K562 (cell line): ENCODE data around the gene PLA2G2E. TPM values are rescaled to one million over a fixed set of nuclear protein-coding genes. Genes with fewer than 3 reads are reported as not detected.
A peak's percentile ranks its signal among the peaks of the same experiment; 100 is the strongest.

Experiments
- ATAC-seq: fragments of 200-7000 bp; cut with Tn5 transposase; 3 replicates; pipeline ENCODE4 v1.9.1; 2020; ENCODE audit warnings: moderate library complexity
- BruUV-seq: library from RNA; stranded (reverse); fragments of 400-500 nt; replicated peaks from 2 replicates; lab custom pipeline; 2021; lab: Mats Ljungman, UMichigan
- CTCF ChIA-PET: fragments of 300-600 bp; formaldehyde crosslinking; extraction: SDS; loops from one replicate; lab custom pipeline; 2021; ENCODE audit warnings: low intra/inter-chr PET ratio; lab: Yijun Ruan, JAX
- POLR2A ChIA-PET: fragments of 300-600, 350-650 bp; sonication (Branson Sonifier 250); formaldehyde crosslinking; extraction: SDS; loops from one replicate; lab custom pipeline; 2021; ENCODE audit warnings: antibody characterized with exemption, inconsistent platforms; lab: Yijun Ruan, JAX
- DNase-seq, 4 experiments: peaks; one replicate each; pipeline versions ENCODE4 v3.0.0 to v3.0.0-alpha.2; 2011 to 2018; ENCODE audit warnings: low spot score in 3 of 4, mixed read lengths in 3 of 4; ENCODE audit errors: extremely low read depth in 1 of 4
- FAIRE-seq: peaks from 2 replicates; lab custom pipeline; 2011; peaks lifted over from hg19 to GRCh38; lab: Jason Lieb, UNC
- H2AFZ ChIP-seq: 2 replicates; pipeline ENCODE4 v1.6.0; 2011; ENCODE audit warnings: low read depth, low read length, control low read depth, inconsistent platforms
- H3K27ac ChIP-seq: fragments of 200-600 bp; 3 replicates; pipeline ENCODE4 v1.8.0; 2011; ENCODE audit warnings: low read depth, mild to moderate bottlenecking, control low read depth, inconsistent platforms, low read length, moderate library complexity, mixed read lengths; ENCODE audit errors: extremely low read depth
- H3K27me3 ChIP-seq, 2 experiments: fragments of 300-600 bp in 1 of 2; 2 replicates in 1 of 2; 3 replicates in 1 of 2; pipeline versions ENCODE4 v1.6.0 to v1.8.0; 2011; ENCODE audit warnings: inconsistent platforms in 2 of 2, low read length in 2 of 2, mild to moderate bottlenecking in 1 of 2, mixed read lengths in 1 of 2, moderate library complexity in 1 of 2; ENCODE audit not compliant: control insufficient read depth in 2 of 2, insufficient read depth in 2 of 2
- H3K36me3 ChIP-seq: fragments of 300-600 bp; 3 replicates; pipeline ENCODE4 v1.8.0; 2011; ENCODE audit warnings: mild to moderate bottlenecking, low read length, inconsistent platforms; ENCODE audit not compliant: control insufficient read depth, insufficient read depth
- H3K4me1 ChIP-seq, 2 experiments: fragments of 200-600 bp in 1 of 2; replicated peaks in 1 of 2; 2 replicates in 1 of 2; 3 replicates in 1 of 2; pipeline versions ENCODE4 v1.5.1 to v1.8.0; 2011; ENCODE audit warnings: inconsistent platforms in 2 of 2, low read length in 2 of 2, mild to moderate bottlenecking in 1 of 2, mixed read lengths in 1 of 2, moderate library complexity in 1 of 2; ENCODE audit not compliant: control insufficient read depth in 2 of 2, insufficient read depth in 2 of 2
- H3K4me2 ChIP-seq: 2 replicates; pipeline ENCODE4 v1.6.1; 2011; ENCODE audit warnings: low read length, control low read depth, inconsistent platforms, mixed read lengths; ENCODE audit not compliant: insufficient read depth
- H3K4me3 ChIP-seq: fragments of 200-600 bp; sonication (generic), shearing (Covaris generic); 2 replicates; pipeline ENCODE4 v1.5.1; 2016; ENCODE audit warnings: control low read depth, inconsistent platforms
- H3K79me2 ChIP-seq: fragments of 200-600 bp; 3 replicates; pipeline ENCODE4 v1.8.0; 2011; ENCODE audit warnings: low read length, inconsistent platforms; ENCODE audit not compliant: control insufficient read depth, insufficient read depth
- H3K9ac ChIP-seq, 2 experiments: 2 replicates each; pipeline versions ENCODE4 v1.6.0 to v1.6.1; 2011; ENCODE audit warnings: low read depth in 2 of 2, low read length in 2 of 2, control low read depth in 1 of 2, inconsistent platforms in 1 of 2, mild to moderate bottlenecking in 1 of 2, mixed read lengths in 1 of 2; ENCODE audit not compliant: insufficient read depth in 1 of 2
- H3K9me1 ChIP-seq: one replicate; pipeline ENCODE4 v1.6.0; 2011; ENCODE audit warnings: inconsistent platforms, mild to moderate bottlenecking, low read length, moderate library complexity; ENCODE audit not compliant: control insufficient read depth, insufficient read depth
- H3K9me3 ChIP-seq: replicated peaks from 2 replicates; pipeline ENCODE4 v1.5.1; 2011; ENCODE audit warnings: low read depth, low read length, inconsistent platforms; ENCODE audit not compliant: control insufficient read depth, insufficient read depth
- H4K20me1 ChIP-seq: replicated peaks from 2 replicates; pipeline ENCODE4 v1.6.1; 2011; ENCODE audit warnings: low read length, inconsistent platforms, mixed read lengths; ENCODE audit not compliant: control insufficient read depth, insufficient read depth
- ASH1L ChIP-seq: fragments of 450-650 bp; IDR thresholded peaks from 2 replicates; pipeline ENCODE4 v1.6.1; 2018; ENCODE audit warnings: borderline replicate concordance, mild to moderate bottlenecking, low read depth; ENCODE audit not compliant: partially characterized antibody
- BRCA1 ChIP-seq, 2 experiments: fragments of 450-650 bp in 1 of 2; sonication (generic) in 1 of 2; formaldehyde crosslinking in 1 of 2; IDR thresholded peaks; 2 replicates each; pipeline versions ENCODE4 v1.5.0 to v1.6.1; 2017 to 2020; ENCODE audit warnings: mild to moderate bottlenecking in 1 of 2, missing genetic modification reagents in 1 of 2
- CHD1 ChIP-seq: fragments of 200-600 bp; sonication (generic); IDR thresholded peaks from one replicate; pipeline ENCODE4 v1.6.1; 2012; ENCODE audit warnings: mild to moderate bottlenecking, moderate library complexity, low read length, inconsistent platforms
- DIDO1 ChIP-seq: fragments of 450-650 bp; IDR thresholded peaks from 2 replicates; pipeline ENCODE4 v1.6.1; 2016; ENCODE audit warnings: low read depth, missing biosample characterization, missing genetic modification characterization
- HNRNPLL ChIP-seq: fragments of 200-400 bp; formaldehyde crosslinking; IDR thresholded peaks from 2 replicates; pipeline ENCODE4 v1.6.1; 2017; ENCODE audit warnings: low read length, low read depth, mild to moderate bottlenecking; ENCODE audit not compliant: poor library complexity, severe bottlenecking
- MTA3 ChIP-seq: fragments of 450-650 bp; formaldehyde crosslinking; IDR thresholded peaks from 2 replicates; pipeline ENCODE4 v1.6.1; 2017; ENCODE audit warnings: mild to moderate bottlenecking, borderline replicate concordance
- PRDM10 ChIP-seq: fragments of 450-650 bp; IDR thresholded peaks from 2 replicates; pipeline ENCODE4 v1.6.1; 2018; ENCODE audit not compliant: partially characterized antibody
- RAD51 ChIP-seq: fragments of 450-650 bp; IDR thresholded peaks from 2 replicates; pipeline ENCODE4 v1.7.1; 2016; ENCODE audit warnings: low read depth, mild to moderate bottlenecking, borderline replicate concordance
- SMAD4 ChIP-seq: fragments of 250-450 bp; sonication (Bioruptor Pico); conservative IDR thresholded peaks from 2 replicates; pipeline ENCODE4 v1.8.0; 2021; ENCODE audit warnings: inconsistent platforms, mild to moderate bottlenecking, moderate library complexity
- STAT6 ChIP-seq: sonication (generic); formaldehyde crosslinking; IDR thresholded peaks from 2 replicates; pipeline ENCODE4 v1.8.1; 2023; ENCODE audit warnings: mild to moderate bottlenecking, missing genetic modification reagents
- TOE1 ChIP-seq, 2 experiments: fragments of 450-650 bp in 1 of 2; sonication (generic) in 1 of 2; formaldehyde crosslinking in 1 of 2; IDR thresholded peaks; 2 replicates each; pipeline versions ENCODE4 v1.7.1 to v1.8.0; 2016 to 2022; ENCODE audit warnings: borderline replicate concordance in 2 of 2, mild to moderate bottlenecking in 2 of 2, antibody characterized with exemption in 1 of 2, inconsistent platforms in 1 of 2, low read depth in 1 of 2, missing genetic modification reagents in 1 of 2, moderate library complexity in 1 of 2
- U2AF1 ChIP-seq: fragments of 200-400 bp; formaldehyde crosslinking; optimal IDR thresholded peaks from 2 replicates; pipeline ENCODE3; 2017; ENCODE audit warnings: mild to moderate bottlenecking, low read depth, low read length, moderate library complexity
- WGBS: fragments of 100-300 bp; shearing (Covaris generic); methylation state at CpG from one replicate; pipeline ENCODE4 v1.1.6; 2016; ENCODE audit warnings: low coverage, mixed read lengths; ENCODE audit not compliant: insufficient coverage; ENCODE audit errors: missing lambda C conversion rate; 5-methylcytosine and 5-hydroxymethylcytosine counted together
- in situ Hi-C: fragments of 300-500 bp; cut with MboI; formaldehyde crosslinking; loops from 4 replicates; pipeline ENCODE4 v1.15.0; 2018; ENCODE audit warnings: inconsistent platforms, mixed read lengths
- intact Hi-C: fragments of 100-400 bp; cut with micrococcal nuclease; formaldehyde crosslinking; loops from 2 replicates; pipeline ENCODE4 v1.14.2; 2022
- polyA plus RNA-seq, 8 experiments: library from polyadenylated mRNA; depleted of rRNA in 4 of 8; stranded (reverse) in 5 of 8; unstranded in 3 of 8; fragments of >200 nt; fragmentation: Nextera tagmentation in 2 of 8; fragmentation: Illumina TruSeq in 1 of 8; extraction: Ambion mirVana in 2 of 8; extraction: Trizol in 1 of 8; gene quantifications; 2 replicates each; pipeline versions ENCODE4 v1.2.1 to v1.2.3, GENCODE V29; 2011 to 2014; ENCODE audit warnings: inconsistent platforms in 1 of 8, missing spikeins in 1 of 8
- total RNA-seq, 7 experiments: library from RNA; depleted of rRNA in 6 of 7; stranded (reverse); fragments of >200 nt in 6 of 7; fragmentation: Illumina TruSeq in 2 of 7; extraction: Trizol in 2 of 7; gene quantifications; 2 replicates each; pipeline versions ENCODE4 v1.2.1 to v1.2.3, GENCODE V29; 2011 to 2021; ENCODE audit warnings: low replicate concordance in 1 of 7

Gene PLA2G2E
- total and polyA plus RNA-seq, 9 of the 15 experiments (the other 6 are each of a cell fraction or from before 2014, with no cell fraction given), result not detected

GRCh38 chr1:19882111-19883071, 41.0 kb downstream of the PLA2G2E start, which contains the start of gene OTUD3:
Gene OTUD3, plus strand, starts transcription at chr1:19882395. Its CDS starts 119 bp downstream, at chr1:19882514.
- FAIRE-seq, result peak; percentile 95
- in situ Hi-C loops, result no loop called here
- no peak for TF ChIP-seq BRCA1 (IDR thresholded peaks at IDR 0.05)
- TF ChIP-seq BRCA1 (CRISPR knock-in tag; IDR thresholded peaks at IDR 0.05), result no peak
- peak; percentile 99 for TF ChIP-seq HNRNPLL
- no peak; the same call in 1 of the 2 replicates for TF ChIP-seq DIDO1
- peak; percentile 37 for TF ChIP-seq U2AF1
- peak; percentile 90 for TF ChIP-seq CHD1
- peak; percentile 47 for TF ChIP-seq STAT6 (CRISPR knock-in tag)
- TF ChIP-seq MTA3, result peak; percentile 85; the same call in 1 of the 2 replicates
- TF ChIP-seq SMAD4 (CRISPR knock-in tag), result peak; percentile 63
- TF ChIP-seq RAD51, result peak; percentile 96
- TF ChIP-seq TOE1 (IDR thresholded peaks at IDR 0.05; ENCODE audit: borderline replicate concordance), result peak; percentile 97
- 0 out of 2 replicates have a peak, but pooled peaks have one; percentile 60 for TF ChIP-seq TOE1 (CRISPR knock-in tag; IDR thresholded peaks at IDR 0.05; ENCODE audit: borderline replicate concordance, low read depth)
- TF ChIP-seq ASH1L, result no peak
- peak; percentile 39 for TF ChIP-seq PRDM10

More at GRCh38 chr1:19882111-19883071, 41.0 kb downstream of the PLA2G2E start, which contains the start of gene OTUD3:
- H3K36me3 ChIP-seq, result peaks cover 26% of the 10 kb centered on the region
- H3K4me3 ChIP-seq, result peak within 1 kb of the TSS; percentile 93
- ATAC-seq (peak; percentile 96), DNase-seq (peak; percentile 99)
- 0 out of 2 replicates have a peak, but pooled peaks cover 4% of the 10 kb centered on the region for H4K20me1 ChIP-seq
- peaks cover 2% of the 10 kb centered on the region for H3K9me1 ChIP-seq
- intact Hi-C loops, result no loop called here
- BruUV-seq, result no TSS peak
- POLR2A ChIA-PET, result interaction anchor here (0.6 to 2.2 kb wide), 11 partner anchors 9 to 429 kb away, joined by 3 to 12 read pairs (median 3); no protein-coding TSS in a partner anchor
- peak within 1 kb of the TSS; percentile 93 to 98 for H3K9ac ChIP-seq
- H3K27me3 ChIP-seq, result no peaks in the 10 kb centered on the region
- peaks cover 20 to 22% of the 10 kb centered on the region in 2 experiments; a peak in 4 of 5 replicates for H3K4me1 ChIP-seq
- peak within 1 kb of the TSS; percentile 90 for H3K27ac ChIP-seq
- H3K4me2 ChIP-seq, result peak within 1 kb of the TSS; percentile 97
- under 1% methylated on average over 92 of the region's 97 CpGs for WGBS
- CTCF ChIA-PET, result no interaction called here
- peaks cover 49% of the 10 kb centered on the region for H3K79me2 ChIP-seq
- H3K9me3 ChIP-seq, result no peaks in the 10 kb centered on the region
- H2AFZ ChIP-seq, result peak within 1 kb of the TSS; percentile 98
